K562 (cell line): ENCODE results near the gene BIRC6. TPM values are rescaled to one million over a fixed set of nuclear protein-coding genes. Genes with fewer than 3 reads are reported as not detected.

Source experiments
- ATAC-seq: fragments of 200-7000 bp; cut with Tn5 transposase; 3 replicates; pipeline ENCODE4 v1.9.1; 2020; ENCODE audit warnings: moderate library complexity
- BruUV-seq: library from RNA; stranded (reverse); fragments of 400-500 nt; replicated peaks from 2 replicates; lab custom pipeline; 2021; lab: Mats Ljungman, UMichigan
- CTCF ChIA-PET: fragments of 300-600 bp; formaldehyde crosslinking; extraction: SDS; loops from one replicate; lab custom pipeline; 2021; ENCODE audit warnings: low intra/inter-chr PET ratio; lab: Yijun Ruan, JAX
- POLR2A ChIA-PET: fragments of 300-600, 350-650 bp; sonication (Branson Sonifier 250); formaldehyde crosslinking; extraction: SDS; loops from one replicate; lab custom pipeline; 2021; ENCODE audit warnings: antibody characterized with exemption, inconsistent platforms; lab: Yijun Ruan, JAX
- DNase-seq, 4 experiments: peaks; one replicate each; pipeline versions ENCODE4 v3.0.0 to v3.0.0-alpha.2; 2011 to 2018; ENCODE audit warnings: low spot score in 3 of 4, mixed read lengths in 3 of 4; ENCODE audit errors: extremely low read depth in 1 of 4
- FAIRE-seq: peaks from 2 replicates; lab custom pipeline; 2011; peaks lifted over from hg19 to GRCh38; lab: Jason Lieb, UNC
- H2AFZ ChIP-seq: 2 replicates; pipeline ENCODE4 v1.6.0; 2011; ENCODE audit warnings: low read depth, low read length, control low read depth, inconsistent platforms
- H3K27ac ChIP-seq: fragments of 200-600 bp; 3 replicates; pipeline ENCODE4 v1.8.0; 2011; ENCODE audit warnings: low read depth, mild to moderate bottlenecking, control low read depth, inconsistent platforms, low read length, moderate library complexity, mixed read lengths; ENCODE audit errors: extremely low read depth
- H3K27me3 ChIP-seq, 2 experiments: fragments of 300-600 bp in 1 of 2; 2 replicates in 1 of 2; 3 replicates in 1 of 2; pipeline versions ENCODE4 v1.6.0 to v1.8.0; 2011; ENCODE audit warnings: inconsistent platforms in 2 of 2, low read length in 2 of 2, mild to moderate bottlenecking in 1 of 2, mixed read lengths in 1 of 2, moderate library complexity in 1 of 2; ENCODE audit not compliant: control insufficient read depth in 2 of 2, insufficient read depth in 2 of 2
- H3K36me3 ChIP-seq: fragments of 300-600 bp; 3 replicates; pipeline ENCODE4 v1.8.0; 2011; ENCODE audit warnings: mild to moderate bottlenecking, low read length, inconsistent platforms; ENCODE audit not compliant: control insufficient read depth, insufficient read depth
- H3K4me1 ChIP-seq, 2 experiments: fragments of 200-600 bp in 1 of 2; replicated peaks in 1 of 2; 2 replicates in 1 of 2; 3 replicates in 1 of 2; pipeline versions ENCODE4 v1.5.1 to v1.8.0; 2011; ENCODE audit warnings: inconsistent platforms in 2 of 2, low read length in 2 of 2, mild to moderate bottlenecking in 1 of 2, mixed read lengths in 1 of 2, moderate library complexity in 1 of 2; ENCODE audit not compliant: control insufficient read depth in 2 of 2, insufficient read depth in 2 of 2
- H3K4me2 ChIP-seq: 2 replicates; pipeline ENCODE4 v1.6.1; 2011; ENCODE audit warnings: low read length, control low read depth, inconsistent platforms, mixed read lengths; ENCODE audit not compliant: insufficient read depth
- H3K4me3 ChIP-seq: fragments of 200-600 bp; sonication (generic), shearing (Covaris generic); 2 replicates; pipeline ENCODE4 v1.5.1; 2016; ENCODE audit warnings: control low read depth, inconsistent platforms
- H3K79me2 ChIP-seq: fragments of 200-600 bp; 3 replicates; pipeline ENCODE4 v1.8.0; 2011; ENCODE audit warnings: low read length, inconsistent platforms; ENCODE audit not compliant: control insufficient read depth, insufficient read depth
- H3K9ac ChIP-seq, 2 experiments: 2 replicates each; pipeline versions ENCODE4 v1.6.0 to v1.6.1; 2011; ENCODE audit warnings: low read depth in 2 of 2, low read length in 2 of 2, control low read depth in 1 of 2, inconsistent platforms in 1 of 2, mild to moderate bottlenecking in 1 of 2, mixed read lengths in 1 of 2; ENCODE audit not compliant: insufficient read depth in 1 of 2
- H3K9me1 ChIP-seq: one replicate; pipeline ENCODE4 v1.6.0; 2011; ENCODE audit warnings: inconsistent platforms, mild to moderate bottlenecking, low read length, moderate library complexity; ENCODE audit not compliant: control insufficient read depth, insufficient read depth
- H3K9me3 ChIP-seq: replicated peaks from 2 replicates; pipeline ENCODE4 v1.5.1; 2011; ENCODE audit warnings: low read depth, low read length, inconsistent platforms; ENCODE audit not compliant: control insufficient read depth, insufficient read depth
- H4K20me1 ChIP-seq: replicated peaks from 2 replicates; pipeline ENCODE4 v1.6.1; 2011; ENCODE audit warnings: low read length, inconsistent platforms, mixed read lengths; ENCODE audit not compliant: control insufficient read depth, insufficient read depth
- CBX1 ChIP-seq: sonication (generic); IDR thresholded peaks from 2 replicates; pipeline ENCODE4 v1.6.1; 2016; ENCODE audit warnings: antibody characterized with exemption, low read depth, mild to moderate bottlenecking
- CBX3 ChIP-seq, 2 experiments: IDR thresholded peaks; 1 replicate in 1 of 2; 2 replicates in 1 of 2; pipeline ENCODE4 v1.6.1; 2012; ENCODE audit warnings: inconsistent platforms in 2 of 2, low read length in 2 of 2, borderline replicate concordance in 1 of 2, control low read depth in 1 of 2
- KDM1A ChIP-seq, 2 experiments: fragments of 450-650 bp; IDR thresholded peaks; 2 replicates each; pipeline ENCODE4 v1.6.1; 2016; ENCODE audit warnings: mild to moderate bottlenecking in 2 of 2
- NFYB ChIP-seq: IDR thresholded peaks from 2 replicates; pipeline ENCODE4 v1.6.1; 2011; ENCODE audit warnings: mild to moderate bottlenecking, moderate library complexity; ENCODE audit not compliant: insufficient read length; ENCODE audit errors: extremely low read depth
- PPARD ChIP-seq: fragments of 250-450 bp; sonication (Bioruptor Pico); IDR thresholded peaks from 2 replicates; pipeline ENCODE4 v1.8.0; 2022; ENCODE audit warnings: inconsistent platforms, mild to moderate bottlenecking, moderate library complexity
- SIN3B ChIP-seq: fragments of 450-650 bp; IDR thresholded peaks from 2 replicates; pipeline ENCODE4 v1.6.1; 2017; ENCODE audit warnings: low read depth, mild to moderate bottlenecking, moderate library complexity
- ZFP1 ChIP-seq: fragments of 450-650 bp; formaldehyde crosslinking; IDR thresholded peaks from 2 replicates; pipeline ENCODE4 v1.4.0; 2020; ENCODE audit warnings: mild to moderate bottlenecking, mixed read lengths
- ZNF121 ChIP-seq: sonication (generic); formaldehyde crosslinking; conservative IDR thresholded peaks from 2 replicates; pipeline ENCODE4 v1.8.0; 2022; ENCODE audit warnings: missing genetic modification reagents
- ZNF274 ChIP-seq: IDR thresholded peaks from 2 replicates; pipeline ENCODE4 v1.6.1; 2011; ENCODE audit warnings: low read depth, mild to moderate bottlenecking, low read length, moderate library complexity, borderline replicate concordance
- WGBS: fragments of 100-300 bp; shearing (Covaris generic); methylation state at CpG from one replicate; pipeline ENCODE4 v1.1.6; 2016; ENCODE audit warnings: low coverage, mixed read lengths; ENCODE audit not compliant: insufficient coverage; ENCODE audit errors: missing lambda C conversion rate; 5-methylcytosine and 5-hydroxymethylcytosine counted together
- in situ Hi-C: fragments of 300-500 bp; cut with MboI; formaldehyde crosslinking; loops from 4 replicates; pipeline ENCODE4 v1.15.0; 2018; ENCODE audit warnings: inconsistent platforms, mixed read lengths
- intact Hi-C: fragments of 100-400 bp; cut with micrococcal nuclease; formaldehyde crosslinking; loops from 2 replicates; pipeline ENCODE4 v1.14.2; 2022
- polyA plus RNA-seq, 8 experiments: library from polyadenylated mRNA; depleted of rRNA in 4 of 8; stranded (reverse) in 5 of 8; unstranded in 3 of 8; fragments of >200 nt; fragmentation: Nextera tagmentation in 2 of 8; fragmentation: Illumina TruSeq in 1 of 8; extraction: Ambion mirVana in 2 of 8; extraction: Trizol in 1 of 8; gene quantifications; 2 replicates each; pipeline versions ENCODE4 v1.2.1 to v1.2.3, GENCODE V29; 2011 to 2014; ENCODE audit warnings: inconsistent platforms in 1 of 8, missing spikeins in 1 of 8
- total RNA-seq, 7 experiments: library from RNA; depleted of rRNA in 6 of 7; stranded (reverse); fragments of >200 nt in 6 of 7; fragmentation: Illumina TruSeq in 2 of 7; extraction: Trizol in 2 of 7; gene quantifications; 2 replicates each; pipeline versions ENCODE4 v1.2.1 to v1.2.3, GENCODE V29; 2011 to 2021; ENCODE audit warnings: low replicate concordance in 1 of 7
- TF ChIP-seq, protein P1 (sequence below): fragments of 200-800 bp; sonication (Bioruptor generic); IDR thresholded peaks from 2 replicates; pipeline ENCODE4 v1.6.1; 2016; ENCODE audit warnings: missing genetic modification characterization, missing compliant biosample characterization
- TF ChIP-seq, protein P2 (sequence below): sonication (generic); formaldehyde crosslinking; IDR thresholded peaks from 2 replicates; pipeline ENCODE4 v1.9.0; 2022; ENCODE audit warnings: mild to moderate bottlenecking, missing genetic modification reagents

Gene BIRC6
- total and polyA plus RNA-seq, 9 of the 15 experiments (the other 6 are each of a cell fraction or from before 2014, with no cell fraction given), result 18.8 to 110 (median 49.8) TPM

DNA sequence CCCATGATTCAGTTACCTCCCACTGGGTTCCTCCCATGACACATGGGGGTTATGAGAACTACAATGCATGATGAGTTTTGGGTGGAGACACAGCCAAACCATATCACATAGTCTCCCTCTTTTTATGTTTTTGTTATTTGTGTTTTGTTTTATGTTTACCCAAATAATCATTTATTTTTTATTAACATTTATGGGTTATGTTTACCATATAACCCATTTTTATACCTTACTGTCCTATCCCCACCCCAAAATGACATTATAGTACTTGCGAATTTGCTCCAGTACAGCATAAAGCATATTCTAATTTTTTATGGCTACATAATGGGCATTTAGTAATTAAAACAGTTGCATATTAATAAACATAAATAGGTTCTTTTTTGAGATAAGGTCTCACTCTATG, 209.1 kb downstream of the BIRC6 start:
- no TSS peak for BruUV-seq
- Histone ChIP-seq H3K27me3 (no peaks in the 10 kb centered on the region), H3K9me1 (no peaks in the 10 kb centered on the region), H3K27ac (no peak overlapping the region), H3K9ac (no peak overlapping the region), H3K4me1 (no peaks in the 10 kb centered on the region), H3K9me3 (peaks cover 5% of the 10 kb centered on the region; the same call in 1 of the 2 replicates), H4K20me1 (no peaks in the 10 kb centered on the region), H3K4me3 (no peak overlapping the region), H2AFZ (no peak overlapping the region), H3K79me2 (no peaks in the 10 kb centered on the region), H3K36me3 (peaks cover 19% of the 10 kb centered on the region; the same call in 2 of the 3 replicates), H3K4me2 (no peak overlapping the region)
- POLR2A ChIA-PET, result interaction anchor here (0.6 kb wide), 1 partner anchor 62 kb away, joined by 3 read pairs; the partner anchor contains the start of gene TTC27
- no peak for ATAC-seq
- DNase-seq, result no peak
- 100% methylated on average over 1 of the region's 1 CpG for WGBS
- intact Hi-C loops, result no loop called here
- no peak for TF ChIP-seq ZNF121
- TF ChIP-seq ZFP1 (CRISPR knock-in tag), result peak; percentile 79
- FAIRE-seq, result no peak
- CTCF ChIA-PET, result no interaction called here
- in situ Hi-C loops, result no loop called here

DNA sequence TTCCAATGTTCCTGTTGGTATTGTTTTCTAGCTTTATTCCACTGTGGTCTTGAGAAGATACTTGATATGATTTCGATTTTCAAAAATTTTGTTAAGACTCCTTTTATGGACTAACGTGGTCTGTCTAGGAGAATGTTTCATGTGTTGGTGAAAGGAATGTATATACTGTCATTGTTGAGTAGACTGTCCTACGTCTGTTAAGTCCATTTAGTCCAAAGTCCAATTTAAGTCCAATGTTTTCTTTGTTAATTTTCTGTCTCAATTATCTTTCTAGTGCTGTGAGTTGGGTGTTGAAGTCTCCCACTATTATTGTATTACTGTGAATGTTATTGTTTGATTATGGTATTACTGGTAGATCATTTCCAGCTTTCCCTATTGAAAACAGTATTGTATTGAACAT, 215.2 kb downstream of the BIRC6 start:
- POLR2A ChIA-PET, result interaction anchor here (0.7 kb wide), 1 partner anchor 83 kb away, joined by 3 read pairs; no protein-coding TSS in a partner anchor
- H3K36me3 ChIP-seq, result peaks cover 32% of the 10 kb centered on the region; the same call in 2 of the 3 replicates
- TF ChIP-seq ZNF274 (no peak), SIN3B (no peak), KDM1A (IDR thresholded peaks at IDR 0.05) (no peak), CBX3 (IDR thresholded peaks at IDR 0.05; ENCODE audit: borderline replicate concordance in 1 of 2, low read length in 2 of 2) (no peak), CBX1 (no peak), PPARD (no peak), NFYB (no peak)
- TF ChIP-seq, protein P1, sequence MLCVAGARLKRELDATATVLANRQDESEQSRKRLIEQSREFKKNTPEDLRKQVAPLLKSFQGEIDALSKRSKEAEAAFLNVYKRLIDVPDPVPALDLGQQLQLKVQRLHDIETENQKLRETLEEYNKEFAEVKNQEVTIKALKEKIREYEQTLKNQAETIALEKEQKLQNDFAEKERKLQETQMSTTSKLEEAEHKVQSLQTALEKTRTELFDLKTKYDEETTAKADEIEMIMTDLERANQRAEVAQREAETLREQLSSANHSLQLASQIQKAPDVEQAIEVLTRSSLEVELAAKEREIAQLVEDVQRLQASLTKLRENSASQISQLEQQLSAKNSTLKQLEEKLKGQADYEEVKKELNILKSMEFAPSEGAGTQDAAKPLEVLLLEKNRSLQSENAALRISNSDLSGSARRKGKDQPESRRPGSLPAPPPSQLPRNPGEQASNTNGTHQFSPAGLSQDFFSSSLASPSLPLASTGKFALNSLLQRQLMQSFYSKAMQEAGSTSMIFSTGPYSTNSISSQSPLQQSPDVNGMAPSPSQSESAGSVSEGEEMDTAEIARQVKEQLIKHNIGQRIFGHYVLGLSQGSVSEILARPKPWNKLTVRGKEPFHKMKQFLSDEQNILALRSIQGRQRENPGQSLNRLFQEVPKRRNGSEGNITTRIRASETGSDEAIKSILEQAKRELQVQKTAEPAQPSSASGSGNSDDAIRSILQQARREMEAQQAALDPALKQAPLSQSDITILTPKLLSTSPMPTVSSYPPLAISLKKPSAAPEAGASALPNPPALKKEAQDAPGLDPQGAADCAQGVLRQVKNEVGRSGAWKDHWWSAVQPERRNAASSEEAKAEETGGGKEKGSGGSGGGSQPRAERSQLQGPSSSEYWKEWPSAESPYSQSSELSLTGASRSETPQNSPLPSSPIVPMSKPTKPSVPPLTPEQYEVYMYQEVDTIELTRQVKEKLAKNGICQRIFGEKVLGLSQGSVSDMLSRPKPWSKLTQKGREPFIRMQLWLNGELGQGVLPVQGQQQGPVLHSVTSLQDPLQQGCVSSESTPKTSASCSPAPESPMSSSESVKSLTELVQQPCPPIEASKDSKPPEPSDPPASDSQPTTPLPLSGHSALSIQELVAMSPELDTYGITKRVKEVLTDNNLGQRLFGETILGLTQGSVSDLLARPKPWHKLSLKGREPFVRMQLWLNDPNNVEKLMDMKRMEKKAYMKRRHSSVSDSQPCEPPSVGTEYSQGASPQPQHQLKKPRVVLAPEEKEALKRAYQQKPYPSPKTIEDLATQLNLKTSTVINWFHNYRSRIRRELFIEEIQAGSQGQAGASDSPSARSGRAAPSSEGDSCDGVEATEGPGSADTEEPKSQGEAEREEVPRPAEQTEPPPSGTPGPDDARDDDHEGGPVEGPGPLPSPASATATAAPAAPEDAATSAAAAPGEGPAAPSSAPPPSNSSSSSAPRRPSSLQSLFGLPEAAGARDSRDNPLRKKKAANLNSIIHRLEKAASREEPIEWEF (CRISPR knock-in tag), result no peak
- TF ChIP-seq, protein P2, sequence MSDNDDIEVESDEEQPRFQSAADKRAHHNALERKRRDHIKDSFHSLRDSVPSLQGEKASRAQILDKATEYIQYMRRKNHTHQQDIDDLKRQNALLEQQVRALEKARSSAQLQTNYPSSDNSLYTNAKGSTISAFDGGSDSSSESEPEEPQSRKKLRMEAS (CRISPR knock-in tag), result no peak

More for the DNA sequence above, 215.2 kb downstream of the BIRC6 start:
- Histone ChIP-seq H3K79me2 (peaks cover 4% of the 10 kb centered on the region; the same call in 2 of the 3 replicates), H3K4me2 (no peak overlapping the region), H3K9me1 (no peaks in the 10 kb centered on the region), H3K27ac (no peak overlapping the region), H4K20me1 (no peaks in the 10 kb centered on the region), H3K9ac (no peak overlapping the region), H3K27me3 (no peaks in the 10 kb centered on the region), H3K4me3 (no peak overlapping the region), H2AFZ (no peak overlapping the region), H3K4me1 (no peaks in the 10 kb centered on the region), H3K9me3 (no peaks in the 10 kb centered on the region)
- CTCF ChIA-PET, result no interaction called here
- no TSS peak for BruUV-seq
- FAIRE-seq (no peak), ATAC-seq (no peak), DNase-seq (no peak)
- WGBS, result 76% methylated on average over 3 of the region's 3 CpGs
- in situ Hi-C loops, result no loop called here
- intact Hi-C loops, result no loop called here
